ENCODE results near the gene PRLR.

DNA sequence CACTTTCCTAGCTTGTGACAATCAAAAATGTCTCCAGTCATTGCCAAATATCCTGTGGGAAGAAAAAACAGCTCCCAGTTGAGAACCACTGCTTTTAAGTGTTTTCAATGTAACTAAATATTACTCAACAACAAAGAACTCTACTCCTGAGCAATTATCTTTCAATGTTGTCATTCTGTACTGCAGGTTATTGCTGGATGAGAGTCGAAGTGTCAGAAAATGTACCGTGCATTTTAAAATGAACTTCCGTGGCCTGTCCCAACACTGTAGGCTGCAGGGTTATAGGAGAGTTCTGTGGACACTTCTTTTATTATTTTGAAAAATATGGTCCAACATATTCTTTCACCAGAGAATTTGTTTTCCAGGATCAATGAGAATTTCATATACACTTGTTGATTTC is 147.8 kb downstream of the PRLR start:
- TF ChIP-seq, protein P1, sequence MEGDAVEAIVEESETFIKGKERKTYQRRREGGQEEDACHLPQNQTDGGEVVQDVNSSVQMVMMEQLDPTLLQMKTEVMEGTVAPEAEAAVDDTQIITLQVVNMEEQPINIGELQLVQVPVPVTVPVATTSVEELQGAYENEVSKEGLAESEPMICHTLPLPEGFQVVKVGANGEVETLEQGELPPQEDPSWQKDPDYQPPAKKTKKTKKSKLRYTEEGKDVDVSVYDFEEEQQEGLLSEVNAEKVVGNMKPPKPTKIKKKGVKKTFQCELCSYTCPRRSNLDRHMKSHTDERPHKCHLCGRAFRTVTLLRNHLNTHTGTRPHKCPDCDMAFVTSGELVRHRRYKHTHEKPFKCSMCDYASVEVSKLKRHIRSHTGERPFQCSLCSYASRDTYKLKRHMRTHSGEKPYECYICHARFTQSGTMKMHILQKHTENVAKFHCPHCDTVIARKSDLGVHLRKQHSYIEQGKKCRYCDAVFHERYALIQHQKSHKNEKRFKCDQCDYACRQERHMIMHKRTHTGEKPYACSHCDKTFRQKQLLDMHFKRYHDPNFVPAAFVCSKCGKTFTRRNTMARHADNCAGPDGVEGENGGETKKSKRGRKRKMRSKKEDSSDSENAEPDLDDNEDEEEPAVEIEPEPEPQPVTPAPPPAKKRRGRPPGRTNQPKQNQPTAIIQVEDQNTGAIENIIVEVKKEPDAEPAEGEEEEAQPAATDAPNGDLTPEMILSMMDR (IDR thresholded peaks at IDR 0.05), result no peak
- no peak for TF ChIP-seq POLR2A (IDR thresholded peaks at IDR 0.05)

Data from body of pancreas (tissue), 4 donors.